SU-DHL-6 (cell line): ENCODE data around the gene CD207.

Experiments
- H2AFZ ChIP-seq: fragments of 200-600 bp; sonication (generic); 2 replicates; pipeline ENCODE4 v1.6.1; 2014; ENCODE audit warnings: low read depth, mild to moderate bottlenecking, moderate library complexity, mixed read lengths, antibody characterized with exemption, low read length; ENCODE audit not compliant: severe bottlenecking
- H3F3A ChIP-seq: fragments of 200-600 bp; shearing (Covaris generic); 2 replicates; pipeline ENCODE4 v1.6.0; 2016; ENCODE audit warnings: antibody characterized with exemption, mild to moderate bottlenecking; ENCODE audit not compliant: insufficient read depth
- H3K27ac ChIP-seq: fragments of 200-600 bp; sonication (generic); 2 replicates; pipeline ENCODE4 v1.5.1; 2016; ENCODE audit warnings: low read depth, mild to moderate bottlenecking, low read length, moderate library complexity, mixed read lengths
- H3K27me3 ChIP-seq: fragments of 200-600 bp; sonication (generic), shearing (Covaris generic); 2 replicates; pipeline ENCODE4 v1.6.0; 2014; ENCODE audit warnings: mild to moderate bottlenecking, low read length
- H3K36me3 ChIP-seq: fragments of 200-600 bp; sonication (generic); 2 replicates; pipeline ENCODE4 v1.6.1; 2014; ENCODE audit warnings: mild to moderate bottlenecking, low read length, mixed read lengths
- H3K4me2 ChIP-seq: fragments of 300-600, 200-600 bp; shearing (Covaris generic), sonication (generic); 2 replicates; pipeline ENCODE4 v1.6.0; 2014; ENCODE audit warnings: low read length, low read depth, mild to moderate bottlenecking; ENCODE audit not compliant: poor library complexity, severe bottlenecking
- H3K4me3 ChIP-seq: fragments of 200-600 bp; sonication (generic); 2 replicates; pipeline ENCODE4 v1.5.1; 2014; ENCODE audit warnings: antibody characterized with exemption, low read length, mild to moderate bottlenecking, mixed read lengths; ENCODE audit not compliant: insufficient read depth, poor library complexity, severe bottlenecking
- H3K79me2 ChIP-seq: fragments of 200-600 bp; sonication (generic); 2 replicates; pipeline ENCODE4 v1.6.1; 2014; ENCODE audit warnings: mild to moderate bottlenecking, low read length, moderate library complexity; ENCODE audit not compliant: insufficient read depth
- H3K9ac ChIP-seq: fragments of 200-600 bp; sonication (generic); 2 replicates; pipeline ENCODE4 v1.7.0; 2014; ENCODE audit warnings: mild to moderate bottlenecking, low read length
- H3K9me2 ChIP-seq: fragments of 200-600 bp; sonication (generic); replicated peaks from 2 replicates; pipeline ENCODE4 v1.6.1; 2014; ENCODE audit warnings: low read length; ENCODE audit not compliant: insufficient read depth
- H3K9me3 ChIP-seq: fragments of 200-600 bp; sonication (generic); 2 replicates; pipeline ENCODE4 v1.6.1; 2014; ENCODE audit warnings: low read length, mixed read lengths; ENCODE audit not compliant: insufficient read depth
- H4K20me1 ChIP-seq: fragments of 200-600 bp; sonication (generic); 2 replicates; pipeline ENCODE4 v1.6.1; 2014; ENCODE audit warnings: low read depth, mild to moderate bottlenecking, antibody characterized with exemption, low read length, moderate library complexity, mixed read lengths
- CTCF ChIP-seq: fragments of 200-600 bp; sonication (generic); IDR thresholded peaks from one replicate; pipeline ENCODE4 v1.5.1; 2017; ENCODE audit warnings: antibody characterized with exemption, mild to moderate bottlenecking, low read length, moderate library complexity; ENCODE audit not compliant: insufficient read depth, poor library complexity, severe bottlenecking
- EZH2phosphoT487 ChIP-seq: fragments of 200-600 bp; sonication (generic), shearing (Covaris generic); conservative IDR thresholded peaks from 2 replicates; pipeline ENCODE4 v1.6.1; 2018; ENCODE audit warnings: mild to moderate bottlenecking, antibody characterized with exemption, low read length, moderate library complexity, mixed read lengths

Gene CD207

GRCh38 chr2:70822843-70823242 lies 12.8 kb downstream of the CD207 start:
- Histone ChIP-seq H4K20me1 (no peaks in the 10 kb centered on the region), H3K9me2 (no peaks in the 10 kb centered on the region), H3K4me3 (no peak overlapping the region), H3K27ac (no peak overlapping the region), H3K36me3 (no peaks in the 10 kb centered on the region), H3F3A (no peaks in the 10 kb centered on the region), H3K9ac (no peak overlapping the region), H2AFZ (no peak overlapping the region), H3K27me3 (no peaks in the 10 kb centered on the region), H3K79me2 (no peaks in the 10 kb centered on the region), H3K9me3 (no peaks in the 10 kb centered on the region), H3K4me2 (no peak overlapping the region)
- TF ChIP-seq EZH2phosphoT487 (no peak), CTCF (no peak)

GRCh38 chr2:70820499-70820898 lies 15.1 kb downstream of the CD207 start, which contains the start of gene CLEC4F:
TSS of gene CLEC4F (minus strand) at chr2:70820599. CDS start at chr2:70820523, 76 bp downstream.
- Histone ChIP-seq H3K27me3 (no peaks in the 10 kb centered on the region), H3K4me3 (no peak within 1 kb of the TSS), H3K9me3 (no peaks in the 10 kb centered on the region), H2AFZ (no peak within 1 kb of the TSS), H4K20me1 (no peaks in the 10 kb centered on the region), H3K9ac (no peak within 1 kb of the TSS), H3K9me2 (no peaks in the 10 kb centered on the region), H3K36me3 (no peaks in the 10 kb centered on the region), H3F3A (no peaks in the 10 kb centered on the region), H3K4me2 (no peak within 1 kb of the TSS), H3K27ac (no peak within 1 kb of the TSS), H3K79me2 (no peaks in the 10 kb centered on the region)
- TF ChIP-seq EZH2phosphoT487 (no peak), CTCF (no peak)

- no peaks in the 10 kb centered on the region for H3K36me3 ChIP-seq
- H3K9me2 ChIP-seq = no peaks in the 10 kb centered on the region
- H3K9me3 ChIP-seq = no peaks in the 10 kb centered on the region
- no peak overlapping the region for H3K4me2 ChIP-seq
- no peak overlapping the region for H3K9ac ChIP-seq
- no peak overlapping the region for H2AFZ ChIP-seq
- no peaks in the 10 kb centered on the region for H3K79me2 ChIP-seq
- H3F3A ChIP-seq = no peaks in the 10 kb centered on the region
- no peak overlapping the region for H3K4me3 ChIP-seq
- H4K20me1 ChIP-seq = no peaks in the 10 kb centered on the region
- H3K27me3 ChIP-seq = no peaks in the 10 kb centered on the region
- TF ChIP-seq CTCF (no peak), EZH2phosphoT487 (no peak)
- H3K27ac ChIP-seq = no peak overlapping the region
Observed at GRCh38 chr2:70817284-70817954, 18.2 kb downstream of the CD207 start.
